Fibroblast of lung (primary cell): ENCODE results near the gene STK32C. TPM values are rescaled to one million over a fixed set of nuclear protein-coding genes. Genes with fewer than 3 reads are reported as not detected.

ENCODE experiments used
- DNase-seq, 2 donors: peaks; one replicate each; pipeline versions ENCODE4 v3.0.0 to v3.0.0-alpha.2; 2010; ENCODE audit warnings: low read depth in 2 of 2
- H2AFZ ChIP-seq: 2 replicates; pipeline ENCODE4 v1.5.1; 2012; ENCODE audit warnings: low read length, control low read depth, inconsistent platforms
- H3K27ac ChIP-seq: 2 replicates; pipeline ENCODE4 v1.5.1; 2011; ENCODE audit warnings: low read length, control low read depth; ENCODE audit not compliant: insufficient read depth
- H3K27me3 ChIP-seq: 2 replicates; pipeline ENCODE4 v1.5.1; 2011; ENCODE audit warnings: mild to moderate bottlenecking, low read length; ENCODE audit not compliant: control insufficient read depth, insufficient read depth
- H3K36me3 ChIP-seq: 2 replicates; pipeline ENCODE4 v1.5.1; 2011; ENCODE audit warnings: low read length; ENCODE audit not compliant: control insufficient read depth, insufficient read depth
- H3K4me1 ChIP-seq: 2 replicates; pipeline ENCODE4 v1.5.1; 2011; ENCODE audit warnings: low read length; ENCODE audit not compliant: control insufficient read depth, insufficient read depth; ENCODE audit errors: extremely low read depth
- H3K4me2 ChIP-seq: 2 replicates; pipeline ENCODE4 v1.5.1; 2011; ENCODE audit warnings: low read length, control low read depth; ENCODE audit not compliant: insufficient read depth; ENCODE audit errors: extremely low read depth
- H3K4me3 ChIP-seq, 4 experiments: fragments of 200-600 bp in 1 of 4; sonication (generic) in 1 of 4; replicated peaks in 1 of 4; 2 replicates each; pipeline ENCODE4 v1.5.1; 2011 to 2016; ENCODE audit warnings: low read length in 4 of 4, low read depth in 3 of 4, mild to moderate bottlenecking in 3 of 4, control low read depth in 2 of 4, inconsistent platforms in 1 of 4, mixed read lengths in 1 of 4; ENCODE audit not compliant: insufficient read depth in 1 of 4; ENCODE audit errors: control extremely low read depth in 1 of 4
- H3K79me2 ChIP-seq: 2 replicates; pipeline ENCODE4 v1.5.1; 2012; ENCODE audit warnings: mild to moderate bottlenecking, low read length, inconsistent platforms; ENCODE audit not compliant: control insufficient read depth, insufficient read depth
- H3K9ac ChIP-seq: 2 replicates; pipeline ENCODE4 v1.5.1; 2011; ENCODE audit warnings: mild to moderate bottlenecking, low read length, control low read depth; ENCODE audit not compliant: insufficient read depth
- H3K9me3 ChIP-seq: 2 replicates; pipeline ENCODE4 v1.5.1; 2012; ENCODE audit warnings: low read depth, low read length; ENCODE audit not compliant: control insufficient read depth, insufficient read depth
- H4K20me1 ChIP-seq: 2 replicates; pipeline ENCODE4 v1.5.1; 2011; ENCODE audit warnings: low read length; ENCODE audit not compliant: control insufficient read depth, insufficient read depth; ENCODE audit errors: extremely low read depth
- CTCF ChIP-seq, 2 donors: IDR thresholded peaks in 1 of 2; conservative IDR thresholded peaks in 1 of 2; 1 replicate in 1 of 2; 2 replicates in 1 of 2; pipeline ENCODE4 v1.5.1; 2011 to 2012; ENCODE audit warnings: low read length in 2 of 2, control low read depth in 1 of 2, inconsistent platforms in 1 of 2, low read depth in 1 of 2, mild to moderate bottlenecking in 1 of 2
- EZH2 ChIP-seq: IDR thresholded peaks from 2 replicates; pipeline ENCODE4 v1.5.1; 2012; ENCODE audit warnings: low read length, control low read depth, mild to moderate bottlenecking; ENCODE audit errors: missing control alignments
- polyA plus RNA-seq, 2 donors: library from polyadenylated mRNA; depleted of rRNA in 1 of 2; stranded (reverse) in 1 of 2; unstranded in 1 of 2; fragments of >200 nt; gene quantifications; 2 replicates each; pipeline ENCODE4 v1.2.1, GENCODE V29; 2011 to 2012; ENCODE audit warnings: missing spikeins in 1 of 2
- total RNA-seq: library from RNA; depleted of rRNA; stranded (reverse); fragments of >200 nt; gene quantifications from 2 replicates; pipeline ENCODE4 v1.2.1, GENCODE V29; 2014

STK32C gene
- total and polyA plus RNA-seq, 2 donors (not counting 1 experiment from before 2014, with no cell fraction given), result 4.4 to 21.5 TPM

GRCh38 chr10:132169766-132170560 lies 137.8 kb downstream of the STK32C start:
- TF ChIP-seq EZH2 (no peak), CTCF (conservative IDR thresholded peaks at IDR 0.05 in 1 of 2, IDR thresholded peaks at IDR 0.05 in 1 of 2; ENCODE audit: low read depth in 1 of 2, low read length in 2 of 2) (no peak)

GRCh38 chr10:132169031-132169765 lies 138.6 kb downstream of the STK32C start:
- no peak for DNase-seq
- Histone ChIP-seq H3K4me3 (no peak overlapping the region), H3K27me3 (no peaks in the 10 kb centered on the region), H4K20me1 (no peaks in the 10 kb centered on the region), H3K36me3 (no peaks in the 10 kb centered on the region), H3K9me3 (no peaks in the 10 kb centered on the region), H3K4me2 (no peak overlapping the region), H3K27ac (no peak overlapping the region), H2AFZ (no peak overlapping the region), H3K79me2 (no peaks in the 10 kb centered on the region), H3K4me1 (no peaks in the 10 kb centered on the region), H3K9ac (no peak overlapping the region)
- TF ChIP-seq CTCF (conservative IDR thresholded peaks at IDR 0.05 in 1 of 2, IDR thresholded peaks at IDR 0.05 in 1 of 2; ENCODE audit: low read depth in 1 of 2, low read length in 2 of 2), result no peak
- TF ChIP-seq EZH2, result no peak

More at GRCh38 chr10:132169766-132170560, 137.8 kb downstream of the STK32C start:
- no peaks in the 10 kb centered on the region for H3K36me3 ChIP-seq
- H4K20me1 ChIP-seq, result no peaks in the 10 kb centered on the region
- no peak overlapping the region for H3K4me2 ChIP-seq
- H3K4me3 ChIP-seq, result no peak overlapping the region
- no peak overlapping the region for H2AFZ ChIP-seq
- H3K4me1 ChIP-seq, result no peaks in the 10 kb centered on the region
- H3K9ac ChIP-seq, result no peak overlapping the region
- H3K27ac ChIP-seq, result no peak overlapping the region
- no peaks in the 10 kb centered on the region for H3K79me2 ChIP-seq
- H3K9me3 ChIP-seq, result no peaks in the 10 kb centered on the region
- no peaks in the 10 kb centered on the region for H3K27me3 ChIP-seq
- DNase-seq, result no peak

- no peak overlapping the region for H3K4me3 ChIP-seq
- no peaks in the 10 kb centered on the region for H3K9me3 ChIP-seq
- H3K4me1 ChIP-seq, result no peaks in the 10 kb centered on the region
- no peaks in the 10 kb centered on the region for H3K79me2 ChIP-seq
- no peak overlapping the region for H3K4me2 ChIP-seq
- H4K20me1 ChIP-seq, result no peaks in the 10 kb centered on the region
- DNase-seq, result no peak
- H3K36me3 ChIP-seq, result no peaks in the 10 kb centered on the region
- H3K27me3 ChIP-seq, result no peaks in the 10 kb centered on the region
- TF ChIP-seq CTCF (conservative IDR thresholded peaks at IDR 0.05 in 1 of 2, IDR thresholded peaks at IDR 0.05 in 1 of 2; ENCODE audit: low read depth in 1 of 2, low read length in 2 of 2) (no peak), EZH2 (no peak)
- H3K27ac ChIP-seq, result no peak overlapping the region
- H3K9ac ChIP-seq, result no peak overlapping the region
- no peak overlapping the region for H2AFZ ChIP-seq
Measured at GRCh38 chr10:132168571-132169030, 139.1 kb downstream of the STK32C start.
